ENCODE measurements around the gene FBXO22. TPM values are rescaled to one million over a fixed set of nuclear protein-coding genes. Genes with fewer than 3 reads are reported as not detected.
A peak's percentile ranks its signal among the peaks of the same experiment; 100 is the strongest.

Gene FBXO22
- total and polyA plus RNA-seq, 2 of the 13 experiments (the other 11 are each of a cell fraction or from before 2014, with no cell fraction given), result 45.7 to 112 TPM

DNA sequence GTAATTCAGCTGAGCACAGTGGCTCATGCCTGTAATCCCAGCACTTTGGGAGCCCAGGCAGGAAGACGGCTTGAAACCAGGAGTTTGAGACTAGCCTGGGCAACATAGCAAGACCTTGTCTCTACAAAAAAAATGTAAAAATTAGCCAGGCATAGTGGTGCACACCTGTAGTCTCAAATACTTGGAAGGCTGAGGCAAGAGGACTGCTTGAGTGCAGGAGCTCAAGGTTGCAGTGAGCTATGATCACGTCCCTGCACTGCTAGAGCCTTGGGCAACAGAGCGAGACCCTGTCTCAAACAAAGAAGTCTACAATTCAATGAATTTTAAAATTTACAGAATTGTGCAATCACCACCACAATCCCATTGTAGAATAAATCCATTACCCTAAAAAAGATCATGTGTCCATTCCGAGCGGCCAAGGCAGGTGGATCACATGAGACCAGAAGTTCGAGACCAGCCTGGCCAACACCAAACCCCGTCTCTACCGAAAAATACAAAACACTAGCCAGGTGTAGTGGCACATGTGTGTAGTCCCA is 45.2 kb downstream of the FBXO22 start:
- Histone ChIP-seq H3K27ac (ENCODE audit: extremely low read length, insufficient read depth, low read length) (no peak overlapping the region), H3K4me1 (ENCODE audit: insufficient read depth, low read length) (no peaks in the 10 kb centered on the region), H2AFZ (ENCODE audit: low read length) (no peak overlapping the region), H3K9ac (ENCODE audit: insufficient read depth, low read depth, low read length) (no peak overlapping the region), H3K79me2 (ENCODE audit: insufficient read depth, low read length) (no peaks in the 10 kb centered on the region), H3K27me3 (ENCODE audit: control insufficient read depth in 1 of 2, insufficient read depth in 2 of 2, low read length in 2 of 2) (no peaks in the 10 kb centered on the region), H3K4me2 (ENCODE audit: low read depth, low read length) (no peak overlapping the region), H4K20me1 (ENCODE audit: insufficient read depth, low read length) (no peaks in the 10 kb centered on the region), H3K4me3 (replicated peaks in 1 of 3; ENCODE audit: insufficient read depth in 1 of 3, low read depth in 2 of 3, low read length in 3 of 3) (no peak overlapping the region), H3K36me3 (replicated peaks in 1 of 2; ENCODE audit: control insufficient read depth in 1 of 2, insufficient read depth in 2 of 2, low read length in 2 of 2) (no peaks in the 10 kb centered on the region), H3K9me3 (ENCODE audit: low read length) (no peaks in the 10 kb centered on the region)
- in situ Hi-C loops (cut with HindIII; ENCODE audit: extremely low pct_ligation_motif_present, low pct_unique_long_range_greater_than_20kb) (no loop called here), intact Hi-C loops (cut with micrococcal nuclease; ENCODE audit: unreplicated experiment) (no loop called here)
- no peak for ATAC-seq
- peak; percentile 48; the same call in 1 of the 2 replicates for TF ChIP-seq CEBPB (IDR thresholded peaks at IDR 0.05; ENCODE audit: borderline replicate concordance, low read depth, low read length)
- TF ChIP-seq, protein P1, sequence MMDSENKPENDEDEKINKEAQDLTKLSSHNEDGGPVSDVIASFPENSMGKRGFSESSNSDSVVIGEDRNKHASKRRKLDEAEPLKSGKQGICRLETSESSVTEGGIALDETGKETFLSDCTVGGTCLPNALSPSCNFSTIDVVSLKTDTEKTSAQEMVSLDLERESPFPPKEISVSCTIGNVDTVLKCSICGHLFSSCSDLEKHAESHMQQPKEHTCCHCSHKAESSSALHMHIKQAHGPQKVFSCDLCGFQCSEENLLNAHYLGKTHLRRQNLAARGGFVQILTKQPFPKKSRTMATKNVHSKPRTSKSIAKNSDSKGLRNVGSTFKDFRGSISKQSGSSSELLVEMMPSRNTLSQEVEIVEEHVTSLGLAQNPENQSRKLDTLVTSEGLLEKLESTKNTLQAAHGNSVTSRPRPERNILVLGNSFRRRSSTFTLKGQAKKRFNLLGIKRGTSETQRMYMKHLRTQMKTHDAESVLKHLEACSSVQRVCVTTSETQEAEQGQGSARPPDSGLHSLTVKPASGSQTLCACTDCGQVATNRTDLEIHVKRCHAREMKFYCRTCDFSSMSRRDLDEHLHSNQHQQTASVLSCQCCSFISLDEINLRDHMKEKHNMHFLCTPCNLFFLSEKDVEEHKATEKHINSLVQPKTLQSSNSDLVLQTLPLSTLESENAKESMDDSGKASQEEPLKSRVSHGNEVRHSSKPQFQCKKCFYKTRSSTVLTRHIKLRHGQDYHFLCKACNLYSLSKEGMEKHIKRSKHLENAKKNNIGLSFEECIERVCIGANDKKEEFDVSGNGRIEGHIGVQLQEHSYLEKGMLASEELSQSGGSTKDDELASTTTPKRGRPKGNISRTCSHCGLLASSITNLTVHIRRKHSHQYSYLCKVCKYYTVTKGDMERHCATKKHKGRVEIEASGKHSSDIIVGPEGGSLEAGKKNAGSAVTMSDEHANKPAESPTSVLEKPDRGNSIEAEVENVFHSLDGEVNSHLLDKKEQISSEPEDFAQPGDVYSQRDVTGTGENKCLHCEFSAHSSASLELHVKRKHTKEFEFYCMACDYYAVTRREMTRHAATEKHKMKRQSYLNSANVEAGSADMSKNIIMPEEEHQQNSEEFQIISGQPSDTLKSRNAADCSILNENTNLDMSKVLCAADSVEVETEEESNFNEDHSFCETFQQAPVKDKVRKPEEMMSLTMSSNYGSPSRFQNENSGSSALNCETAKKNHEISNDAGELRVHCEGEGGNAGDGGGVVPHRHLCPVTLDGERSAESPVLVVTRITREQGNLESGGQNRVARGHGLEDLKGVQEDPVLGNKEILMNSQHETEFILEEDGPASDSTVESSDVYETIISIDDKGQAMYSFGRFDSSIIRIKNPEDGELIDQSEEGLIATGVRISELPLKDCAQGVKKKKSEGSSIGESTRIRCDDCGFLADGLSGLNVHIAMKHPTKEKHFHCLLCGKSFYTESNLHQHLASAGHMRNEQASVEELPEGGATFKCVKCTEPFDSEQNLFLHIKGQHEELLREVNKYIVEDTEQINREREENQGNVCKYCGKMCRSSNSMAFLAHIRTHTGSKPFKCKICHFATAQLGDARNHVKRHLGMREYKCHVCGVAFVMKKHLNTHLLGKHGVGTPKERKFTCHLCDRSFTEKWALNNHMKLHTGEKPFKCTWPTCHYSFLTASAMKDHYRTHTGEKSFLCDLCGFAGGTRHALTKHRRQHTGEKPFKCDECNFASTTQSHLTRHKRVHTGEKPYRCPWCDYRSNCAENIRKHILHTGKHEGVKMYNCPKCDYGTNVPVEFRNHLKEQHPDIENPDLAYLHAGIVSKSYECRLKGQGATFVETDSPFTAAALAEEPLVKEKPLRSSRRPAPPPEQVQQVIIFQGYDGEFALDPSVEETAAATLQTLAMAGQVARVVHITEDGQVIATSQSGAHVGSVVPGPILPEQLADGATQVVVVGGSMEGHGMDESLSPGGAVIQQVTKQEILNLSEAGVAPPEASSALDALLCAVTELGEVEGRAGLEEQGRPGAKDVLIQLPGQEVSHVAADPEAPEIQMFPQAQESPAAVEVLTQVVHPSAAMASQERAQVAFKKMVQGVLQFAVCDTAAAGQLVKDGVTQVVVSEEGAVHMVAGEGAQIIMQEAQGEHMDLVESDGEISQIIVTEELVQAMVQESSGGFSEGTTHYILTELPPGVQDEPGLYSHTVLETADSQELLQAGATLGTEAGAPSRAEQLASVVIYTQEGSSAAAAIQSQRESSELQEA (CRISPR knock-in tag; IDR thresholded peaks at IDR 0.05; ENCODE audit: not compliant biosample characterization), result no peak
- no peak for DNase-seq (ENCODE audit: low spot score)
- ChIA-PET CTCF (ENCODE audit: low intra/inter-chr PET ratio, low total read pairs) (no interaction called here), POLR2A (no interaction called here)
- no peak for FAIRE-seq
- BruUV-seq (replicated peaks), result no TSS peak
- WGBS (ENCODE audit: low lambda C conversion rate), result 53% methylated on average over 8 of the region's 8 CpGs

Measured in HepG2 (cell line).